Measurements from ENCODE around the gene THSD8.

The THSD8 gene

GRCh38 chr19:12779162-12779993 lies 22.5 kb upstream of the THSD8 start:
- peak; percentile 0 for TF ChIP-seq CTCF (IDR thresholded peaks at IDR 0.05; ENCODE audit: low read depth, low read length)
- DNase-seq (ENCODE audit: low read depth in 2 of 2): peak; percentile 90 to 96
- peak overlapping the region; percentile 59 to 77 for H3K4me3 ChIP-seq (replicated peaks in 1 of 2; ENCODE audit: low read depth in 2 of 2, low read length in 2 of 2)

DNA sequence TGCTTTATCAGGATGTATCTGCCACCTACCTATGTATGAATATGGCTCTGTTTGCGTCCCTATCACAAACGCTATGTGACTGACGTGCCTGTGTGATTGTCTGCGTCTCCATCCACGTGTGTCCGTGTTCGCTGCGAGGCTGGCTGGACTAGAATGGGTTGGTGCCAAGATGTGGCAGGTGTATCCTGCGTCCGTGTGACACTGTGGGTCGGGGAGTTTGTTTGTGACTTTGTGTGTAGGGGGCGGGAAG lies 19.8 kb upstream of the THSD8 start:
- H3K4me3 ChIP-seq (replicated peaks in 1 of 2; ENCODE audit: low read depth in 2 of 2, low read length in 2 of 2): peak overlapping the region; percentile 6 to 45
- no peak for DNase-seq (ENCODE audit: low read depth in 2 of 2)
- TF ChIP-seq CTCF (IDR thresholded peaks at IDR 0.05; ENCODE audit: low read depth, low read length): no peak

- peak overlapping the region; percentile 43 to 45 for H3K4me3 ChIP-seq (replicated peaks in 1 of 2; ENCODE audit: low read depth in 2 of 2, low read length in 2 of 2)
- TF ChIP-seq CTCF (IDR thresholded peaks at IDR 0.05; ENCODE audit: low read depth, low read length): no peak
- peak; percentile 79 to 96 for DNase-seq (ENCODE audit: low read depth in 2 of 2)
These were observed 19.2 kb upstream of the THSD8 start for GRCh38 chr19:12782424-12783290.

DNA sequence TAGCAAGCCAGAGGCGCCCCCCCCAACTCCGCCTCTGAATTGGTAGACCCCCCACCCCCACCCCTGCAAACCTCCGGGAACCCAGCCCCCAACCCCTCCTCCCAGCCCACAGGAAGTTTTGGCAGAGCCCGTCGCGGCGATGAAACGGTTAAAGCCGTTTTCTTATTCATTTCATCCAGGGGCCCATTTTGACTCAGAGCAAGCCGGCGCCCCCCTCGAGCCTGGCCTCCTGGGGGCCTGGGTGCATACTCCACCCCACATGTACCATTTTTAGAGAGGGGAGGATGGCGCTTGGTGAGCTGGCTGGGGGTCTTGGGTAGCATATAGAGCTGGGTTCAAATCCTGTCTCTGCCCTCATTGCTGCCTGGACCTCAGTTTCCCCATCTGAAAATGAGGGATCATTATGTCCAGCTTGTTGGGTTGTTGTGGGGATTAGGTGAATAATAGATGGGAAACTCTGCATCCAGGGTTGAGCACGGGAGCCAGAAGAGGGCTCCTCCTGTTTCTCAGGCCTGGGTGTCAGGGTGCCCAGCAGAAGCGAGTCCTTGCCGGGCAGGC lies 18.5 kb upstream of the THSD8 start:
- TF ChIP-seq CTCF (IDR thresholded peaks at IDR 0.05; ENCODE audit: low read depth, low read length): no peak
- no peak for DNase-seq (ENCODE audit: low read depth in 2 of 2)
- H3K4me3 ChIP-seq (replicated peaks in 1 of 2; ENCODE audit: low read depth in 2 of 2, low read length in 2 of 2): peak overlapping the region; percentile 43 to 45

DNA sequence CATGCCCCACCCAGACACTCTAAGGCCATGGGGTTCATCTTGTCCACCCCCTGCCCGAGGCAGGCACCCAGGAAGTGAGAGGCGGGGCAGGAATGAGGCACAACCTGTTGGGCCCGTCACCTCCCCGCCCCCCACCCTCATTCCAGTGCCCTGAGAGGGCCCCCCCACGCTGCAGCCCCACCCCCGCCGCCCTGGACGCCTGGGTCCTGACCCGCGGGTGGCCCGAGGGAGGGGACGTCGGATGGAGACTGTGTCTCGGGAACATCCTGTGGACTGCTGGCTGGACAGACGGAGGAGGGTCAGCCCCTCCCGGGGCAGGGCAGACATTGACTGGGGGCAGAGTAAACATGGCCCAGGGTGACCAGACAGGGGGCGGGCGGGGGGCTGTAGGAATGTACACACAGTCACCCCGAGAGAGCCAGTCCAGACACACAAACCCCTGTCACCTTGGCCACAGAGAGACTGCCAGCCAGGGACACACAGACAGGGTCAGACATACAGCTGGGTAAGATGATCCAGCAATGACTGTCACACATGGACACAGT lies 17.9 kb upstream of the THSD8 start:
- TF ChIP-seq CTCF (IDR thresholded peaks at IDR 0.05; ENCODE audit: low read depth, low read length): no peak
- H3K4me3 ChIP-seq (replicated peaks in 1 of 2; ENCODE audit: low read depth in 2 of 2, low read length in 2 of 2): no peak overlapping the region
- peak in 1 of 2 donors; percentile 27 for DNase-seq (ENCODE audit: low read depth in 2 of 2)

DNA sequence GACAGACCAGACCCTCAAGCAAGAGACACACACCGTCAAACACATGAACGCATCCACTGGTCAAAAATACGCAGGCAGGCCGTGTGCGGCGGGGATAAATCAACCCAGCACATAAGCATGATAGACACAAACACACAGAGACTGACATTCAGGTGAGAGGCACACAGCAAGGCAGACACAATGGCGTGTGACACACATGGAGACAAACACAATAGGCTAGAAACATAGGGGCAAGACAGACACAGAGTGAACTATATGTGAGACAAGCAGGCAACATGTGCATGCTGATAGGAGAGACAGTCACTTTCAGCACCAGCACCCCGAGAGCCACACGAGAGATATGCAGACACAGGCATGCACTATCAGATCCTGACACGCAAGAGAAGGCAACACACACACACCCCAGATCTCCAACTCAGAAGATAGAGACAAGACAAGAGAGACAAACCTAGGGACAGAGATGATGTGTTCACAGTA lies 17.4 kb upstream of the THSD8 start:
- no peak overlapping the region for H3K4me3 ChIP-seq (replicated peaks in 1 of 2; ENCODE audit: low read depth in 2 of 2, low read length in 2 of 2)
- DNase-seq (ENCODE audit: low read depth in 2 of 2): no peak
- no peak for TF ChIP-seq CTCF (IDR thresholded peaks at IDR 0.05; ENCODE audit: low read depth, low read length)
